AG04449 (cell line): ENCODE measurements around the gene DVL1.

Experiments
- CTCF ChIA-PET: fragments of 350-600 bp; formaldehyde crosslinking; extraction: SDS; loops from one replicate; lab custom pipeline; 2021; ENCODE audit warnings: antibody characterized with exemption; lab: Yijun Ruan, JAX
- POLR2A ChIA-PET: fragments of 400-600, 350-600 bp; formaldehyde crosslinking; extraction: SDS; loops from one replicate; lab custom pipeline; 2020; ENCODE audit warnings: antibody characterized with exemption, inconsistent platforms; lab: Yijun Ruan, JAX
- DNase-seq: peaks from one replicate; pipeline ENCODE4 v3.0.0-alpha.2; 2010; ENCODE audit warnings: low read depth, low spot score
- H3K4me3 ChIP-seq: 2 replicates; pipeline ENCODE4 v1.5.1; 2011; ENCODE audit warnings: low read depth, mild to moderate bottlenecking, control low read depth, low read length
- TF ChIP-seq, protein P1 (sequence below): IDR thresholded peaks from one replicate; pipeline ENCODE4 v1.5.1; 2011; ENCODE audit warnings: mild to moderate bottlenecking, moderate library complexity, low read length, control low read depth, inconsistent platforms; ENCODE audit not compliant: insufficient read depth; ENCODE audit errors: missing control alignments

DVL1 gene

DNA sequence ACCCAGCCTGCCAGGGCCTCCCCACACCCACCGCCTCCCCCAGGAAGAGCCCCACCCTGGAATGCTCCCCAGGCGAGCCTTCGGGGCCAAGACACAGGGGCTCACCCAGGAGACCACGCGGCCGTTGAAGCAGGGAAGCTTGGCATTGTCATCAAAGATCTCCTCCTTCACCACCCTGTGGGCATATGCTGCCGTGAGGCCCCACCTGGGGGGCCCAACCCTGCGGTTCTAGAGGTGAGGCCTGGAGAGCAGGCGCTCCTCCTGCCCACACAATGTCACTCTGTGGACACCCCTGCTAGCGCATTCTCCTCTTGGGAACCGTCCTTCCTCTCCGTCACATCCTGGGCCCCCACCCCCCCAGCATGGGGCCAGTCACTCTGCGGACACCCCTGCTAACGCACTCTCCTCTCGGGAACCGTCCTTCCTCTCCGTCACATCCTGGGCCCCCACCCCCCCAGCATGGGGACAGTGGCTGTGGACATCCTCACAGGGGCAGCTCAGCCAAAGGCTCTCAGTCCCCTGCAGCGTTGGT is 6.6 kb downstream of the DVL1 start:
- no peak overlapping the region for H3K4me3 ChIP-seq
- POLR2A ChIA-PET: interaction anchor here (1.0 to 1.1 kb wide), 2 partner anchors 9 to 29 kb away, joined by 3 read pairs; no protein-coding TSS in a partner anchor
- DNase-seq: no peak
- TF ChIP-seq, protein P1, sequence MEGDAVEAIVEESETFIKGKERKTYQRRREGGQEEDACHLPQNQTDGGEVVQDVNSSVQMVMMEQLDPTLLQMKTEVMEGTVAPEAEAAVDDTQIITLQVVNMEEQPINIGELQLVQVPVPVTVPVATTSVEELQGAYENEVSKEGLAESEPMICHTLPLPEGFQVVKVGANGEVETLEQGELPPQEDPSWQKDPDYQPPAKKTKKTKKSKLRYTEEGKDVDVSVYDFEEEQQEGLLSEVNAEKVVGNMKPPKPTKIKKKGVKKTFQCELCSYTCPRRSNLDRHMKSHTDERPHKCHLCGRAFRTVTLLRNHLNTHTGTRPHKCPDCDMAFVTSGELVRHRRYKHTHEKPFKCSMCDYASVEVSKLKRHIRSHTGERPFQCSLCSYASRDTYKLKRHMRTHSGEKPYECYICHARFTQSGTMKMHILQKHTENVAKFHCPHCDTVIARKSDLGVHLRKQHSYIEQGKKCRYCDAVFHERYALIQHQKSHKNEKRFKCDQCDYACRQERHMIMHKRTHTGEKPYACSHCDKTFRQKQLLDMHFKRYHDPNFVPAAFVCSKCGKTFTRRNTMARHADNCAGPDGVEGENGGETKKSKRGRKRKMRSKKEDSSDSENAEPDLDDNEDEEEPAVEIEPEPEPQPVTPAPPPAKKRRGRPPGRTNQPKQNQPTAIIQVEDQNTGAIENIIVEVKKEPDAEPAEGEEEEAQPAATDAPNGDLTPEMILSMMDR: no peak
- CTCF ChIA-PET: interaction anchor here (1.2 to 8.3 kb wide), 4 partner anchors 7 to 358 kb away, joined by 3 to 138 read pairs (median 4); partner anchors contain the start of gene AURKAIP1

DNA sequence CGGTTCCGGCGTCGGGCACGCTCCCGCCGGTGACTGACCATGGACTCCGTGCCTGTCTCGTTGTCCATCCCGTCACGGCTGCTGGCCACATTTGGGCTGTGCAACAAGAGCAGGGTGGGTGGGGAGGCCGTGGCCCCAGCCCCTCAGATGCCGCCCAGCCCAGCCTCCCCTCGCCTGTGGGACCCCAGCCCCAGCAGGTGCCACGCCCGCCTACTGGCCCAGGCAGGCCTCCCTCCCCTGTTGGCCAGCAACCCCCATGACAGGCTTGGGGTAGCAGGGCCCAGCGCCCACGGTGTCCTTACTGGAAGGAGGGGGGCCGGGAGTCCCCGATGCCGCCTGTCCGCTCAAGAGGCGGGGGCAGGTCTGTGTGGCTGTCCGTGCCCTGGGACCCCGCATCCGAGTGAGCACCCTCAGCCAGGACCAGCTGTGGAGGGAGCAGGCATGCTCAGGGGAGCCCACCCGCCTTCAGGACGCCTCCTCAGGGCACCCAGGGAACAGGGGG is 7.1 kb downstream of the DVL1 start:
- ChIA-PET POLR2A (interaction anchor here (1.1 kb wide), 1 partner anchor 30 kb away, joined by 3 read pairs; no protein-coding TSS in a partner anchor), CTCF (interaction anchor here (0.9 to 8.3 kb wide), 3 partner anchors 9 to 30 kb away, joined by 3 to 138 read pairs (median 3); partner anchors contain the start of gene AURKAIP1)
- TF ChIP-seq, protein P1: no peak
- no peak for DNase-seq
- no peak overlapping the region for H3K4me3 ChIP-seq

GRCh38 chr1:1341549-1342021 is 7.6 kb downstream of the DVL1 start:
- no peak for DNase-seq
- TF ChIP-seq, protein P1: no peak
- POLR2A ChIA-PET: no interaction called here
- H3K4me3 ChIP-seq: no peak overlapping the region
- CTCF ChIA-PET: interaction anchor here (0.9 to 8.3 kb wide), 3 partner anchors 10 to 30 kb away, joined by 3 to 138 read pairs (median 3); partner anchors contain the start of gene AURKAIP1

GRCh38 chr1:1340791-1341548 is 8.2 kb downstream of the DVL1 start:
- no peak for DNase-seq
- TF ChIP-seq, protein P1: no peak
- ChIA-PET POLR2A (no interaction called here), CTCF (interaction anchor here (0.9 to 8.3 kb wide), 2 partner anchors 11 to 31 kb away, joined by 3 to 138 read pairs; partner anchors contain the start of gene AURKAIP1)
- no peak overlapping the region for H3K4me3 ChIP-seq

DNA sequence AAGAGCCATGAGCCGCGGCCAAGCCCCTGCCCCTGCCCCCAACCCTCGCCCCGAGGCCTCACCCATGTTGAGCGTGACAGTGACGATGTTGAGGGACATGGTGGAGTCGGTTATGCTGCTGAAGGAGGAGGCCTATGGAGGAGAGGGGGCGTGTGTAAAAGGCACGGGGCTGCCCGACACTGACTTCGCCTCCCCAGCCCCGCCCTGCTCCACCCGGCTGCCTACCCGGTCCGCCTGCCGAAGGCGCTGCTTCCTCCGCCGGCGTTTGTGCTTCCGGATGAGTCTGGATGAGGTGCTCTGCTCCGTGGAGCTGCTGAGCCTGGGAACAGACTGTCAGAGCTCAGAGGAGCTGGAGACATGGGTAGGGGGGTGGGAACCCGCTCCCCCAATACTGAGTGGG is 9.0 kb downstream of the DVL1 start:
- no peak overlapping the region for H3K4me3 ChIP-seq
- ChIA-PET POLR2A (interaction anchor here (1.2 kb wide), 1 partner anchor 10 kb away, joined by 3 read pairs; no protein-coding TSS in a partner anchor), CTCF (no interaction called here)
- no peak for DNase-seq
- TF ChIP-seq, protein P1: no peak
